Ovary (tissue), 3 donors: Measurements from ENCODE around the gene FLNA.

Experiments used
- EP300 ChIP-seq: sonication (generic); formaldehyde crosslinking; IDR thresholded peaks from one replicate; pipeline ENCODE4 v1.6.1; 2017; ENCODE audit warnings: antibody characterized with exemption
- TF ChIP-seq, protein P1 (sequence below), 3 donors: fragments of 450-650 bp in 2 of 3; fragments of 200-600 bp in 1 of 3; IDR thresholded peaks; one replicate each; pipeline versions ENCODE4 v1.5.1 to v1.8.0; 2016 to 2022; ENCODE audit warnings: antibody characterized with exemption in 3 of 3, mild to moderate bottlenecking in 1 of 3
- donor health status: DM: no; HTN: no; CAD: no.

DNA sequence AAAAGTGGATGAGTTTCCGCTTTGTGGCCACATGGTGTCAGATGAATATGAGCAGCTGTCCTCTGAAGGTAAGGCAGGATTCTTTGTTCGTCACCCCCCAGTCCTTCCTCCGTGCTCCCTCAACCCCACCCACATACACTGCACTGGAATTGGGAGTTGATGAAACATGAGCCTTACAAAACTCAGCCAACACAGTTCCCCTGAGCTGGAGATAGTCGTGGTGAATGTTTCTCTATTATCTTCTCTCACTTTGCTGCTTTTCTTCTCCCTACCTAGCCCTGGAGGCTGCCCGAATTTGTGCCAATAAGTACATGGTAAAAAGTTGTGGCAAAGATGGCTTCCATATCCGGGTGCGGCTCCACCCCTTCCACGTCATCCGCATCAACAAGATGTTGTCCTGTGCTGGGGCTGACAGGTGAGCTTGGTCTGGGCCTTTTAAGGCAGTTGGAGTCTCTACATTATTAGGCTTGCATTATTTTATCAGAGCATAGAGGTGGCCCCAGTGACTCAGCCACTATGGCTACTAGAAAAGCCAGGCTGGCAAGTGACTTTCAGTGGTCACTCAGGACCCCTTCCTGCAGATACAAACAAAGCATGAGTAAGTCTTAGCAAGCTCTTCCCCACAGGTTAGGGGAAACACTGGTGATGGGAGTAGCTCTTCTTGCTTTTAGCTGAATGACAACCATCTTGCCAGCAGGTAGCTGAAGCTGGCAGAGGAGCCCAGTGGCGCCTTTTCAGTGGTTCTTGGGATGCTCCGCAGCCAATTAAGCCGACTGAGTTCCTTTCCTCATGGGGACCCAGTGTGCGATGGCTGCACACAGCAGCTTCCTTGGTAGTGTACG lies 25.3 kb upstream of the FLNA start:
- TF ChIP-seq, protein P1, sequence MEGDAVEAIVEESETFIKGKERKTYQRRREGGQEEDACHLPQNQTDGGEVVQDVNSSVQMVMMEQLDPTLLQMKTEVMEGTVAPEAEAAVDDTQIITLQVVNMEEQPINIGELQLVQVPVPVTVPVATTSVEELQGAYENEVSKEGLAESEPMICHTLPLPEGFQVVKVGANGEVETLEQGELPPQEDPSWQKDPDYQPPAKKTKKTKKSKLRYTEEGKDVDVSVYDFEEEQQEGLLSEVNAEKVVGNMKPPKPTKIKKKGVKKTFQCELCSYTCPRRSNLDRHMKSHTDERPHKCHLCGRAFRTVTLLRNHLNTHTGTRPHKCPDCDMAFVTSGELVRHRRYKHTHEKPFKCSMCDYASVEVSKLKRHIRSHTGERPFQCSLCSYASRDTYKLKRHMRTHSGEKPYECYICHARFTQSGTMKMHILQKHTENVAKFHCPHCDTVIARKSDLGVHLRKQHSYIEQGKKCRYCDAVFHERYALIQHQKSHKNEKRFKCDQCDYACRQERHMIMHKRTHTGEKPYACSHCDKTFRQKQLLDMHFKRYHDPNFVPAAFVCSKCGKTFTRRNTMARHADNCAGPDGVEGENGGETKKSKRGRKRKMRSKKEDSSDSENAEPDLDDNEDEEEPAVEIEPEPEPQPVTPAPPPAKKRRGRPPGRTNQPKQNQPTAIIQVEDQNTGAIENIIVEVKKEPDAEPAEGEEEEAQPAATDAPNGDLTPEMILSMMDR (IDR thresholded peaks at IDR 0.05) = no peak
- TF ChIP-seq EP300 = no peak
